ENCODE measurements around the gene H3-3A.

DNA sequence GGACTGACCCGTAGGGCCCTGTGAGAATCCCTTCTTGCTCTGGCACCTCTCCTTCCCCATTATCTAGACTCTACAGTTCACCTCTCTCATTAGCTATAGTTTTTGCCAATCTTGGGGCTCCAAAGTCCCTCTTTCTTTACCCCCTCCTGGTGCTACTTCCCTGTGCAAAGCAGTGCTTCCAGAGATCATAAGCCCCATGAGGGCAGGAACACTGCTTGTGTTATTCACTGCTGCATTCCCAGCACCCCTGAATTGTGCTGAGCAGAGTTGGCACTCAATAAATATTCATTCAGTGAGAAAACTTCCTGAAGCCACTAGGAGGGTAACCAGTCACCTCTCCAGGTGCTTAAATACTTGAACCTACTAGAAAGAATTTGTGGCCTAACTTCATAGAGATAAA is 2.1 kb upstream of the H3-3A start:
- no peak for TF ChIP-seq POLR2A (IDR thresholded peaks at IDR 0.05)
- TF ChIP-seq, protein P1, sequence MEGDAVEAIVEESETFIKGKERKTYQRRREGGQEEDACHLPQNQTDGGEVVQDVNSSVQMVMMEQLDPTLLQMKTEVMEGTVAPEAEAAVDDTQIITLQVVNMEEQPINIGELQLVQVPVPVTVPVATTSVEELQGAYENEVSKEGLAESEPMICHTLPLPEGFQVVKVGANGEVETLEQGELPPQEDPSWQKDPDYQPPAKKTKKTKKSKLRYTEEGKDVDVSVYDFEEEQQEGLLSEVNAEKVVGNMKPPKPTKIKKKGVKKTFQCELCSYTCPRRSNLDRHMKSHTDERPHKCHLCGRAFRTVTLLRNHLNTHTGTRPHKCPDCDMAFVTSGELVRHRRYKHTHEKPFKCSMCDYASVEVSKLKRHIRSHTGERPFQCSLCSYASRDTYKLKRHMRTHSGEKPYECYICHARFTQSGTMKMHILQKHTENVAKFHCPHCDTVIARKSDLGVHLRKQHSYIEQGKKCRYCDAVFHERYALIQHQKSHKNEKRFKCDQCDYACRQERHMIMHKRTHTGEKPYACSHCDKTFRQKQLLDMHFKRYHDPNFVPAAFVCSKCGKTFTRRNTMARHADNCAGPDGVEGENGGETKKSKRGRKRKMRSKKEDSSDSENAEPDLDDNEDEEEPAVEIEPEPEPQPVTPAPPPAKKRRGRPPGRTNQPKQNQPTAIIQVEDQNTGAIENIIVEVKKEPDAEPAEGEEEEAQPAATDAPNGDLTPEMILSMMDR (IDR thresholded peaks at IDR 0.05): no peak
